SK-N-SH (cell line): ENCODE results near the gene CHCHD5. TPM values are rescaled to one million over a fixed set of nuclear protein-coding genes. Genes with fewer than 3 reads are reported as not detected.
A peak's percentile ranks its signal among the peaks of the same experiment; 100 is the strongest.

Experiments
- CTCF ChIA-PET: fragments of 300-600, 350-600 bp; formaldehyde crosslinking; extraction: SDS; loops from one replicate; lab custom pipeline; 2021; lab: Yijun Ruan, JAX
- POLR2A ChIA-PET: fragments of 350-600 bp; sonication (Branson Sonifier 250); formaldehyde crosslinking; extraction: SDS; loops from one replicate; lab custom pipeline; 2020; ENCODE audit warnings: antibody characterized with exemption, inconsistent platforms; lab: Yijun Ruan, JAX
- DNase-seq: peaks from one replicate; pipeline ENCODE4 v3.0.0; 2012
- H2AFZ ChIP-seq: fragments of 200-600 bp; sonication (generic); 2 replicates; pipeline ENCODE4 v1.8.1; 2016; ENCODE audit warnings: antibody characterized with exemption, mild to moderate bottlenecking, low read depth
- H3F3A ChIP-seq: fragments of 200-600 bp; sonication (generic); replicated peaks from 2 replicates; pipeline ENCODE3; 2016; ENCODE audit warnings: antibody characterized with exemption, mild to moderate bottlenecking; ENCODE audit not compliant: insufficient read depth
- H3K27ac ChIP-seq, 2 experiments: fragments of 200-500 bp in 1 of 2; fragments of 200-600 bp in 1 of 2; sonication (Bioruptor generic) in 1 of 2; sonication (generic), shearing (Covaris generic) in 1 of 2; 2 replicates each; pipeline versions ENCODE4 v1.5.1 to v1.6.1; 2014 to 2016; ENCODE audit warnings: low read depth in 2 of 2, inconsistent platforms in 1 of 2, low read length in 1 of 2, mild to moderate bottlenecking in 1 of 2, mixed read lengths in 1 of 2
- H3K27me3 ChIP-seq: fragments of 200-600 bp; sonication (generic), shearing (Covaris generic); 2 replicates; pipeline ENCODE4 v1.6.1; 2016; ENCODE audit warnings: mixed run types; ENCODE audit not compliant: insufficient read depth
- H3K36me3 ChIP-seq, 2 experiments: fragments of 200-500 bp in 1 of 2; fragments of 200-600 bp in 1 of 2; sonication (Bioruptor generic) in 1 of 2; sonication (generic) in 1 of 2; replicated peaks in 1 of 2; 2 replicates each; pipeline versions ENCODE3 to v1.5.1; 2014 to 2016; ENCODE audit warnings: low read length in 1 of 2, mild to moderate bottlenecking in 1 of 2; ENCODE audit not compliant: insufficient read depth in 2 of 2, control insufficient read depth in 1 of 2
- H3K4me1 ChIP-seq, 2 experiments: fragments of 200-500 bp in 1 of 2; fragments of 200-600 bp in 1 of 2; sonication (Bioruptor generic) in 1 of 2; sonication (generic), shearing (Covaris generic) in 1 of 2; 2 replicates each; pipeline versions ENCODE4 v1.5.1 to v1.6.1; 2014 to 2016; ENCODE audit warnings: low read depth in 1 of 2, low read length in 1 of 2, mixed run types in 1 of 2; ENCODE audit not compliant: insufficient read depth in 2 of 2, control insufficient read depth in 1 of 2
- H3K4me2 ChIP-seq: fragments of 200-600 bp; sonication (generic), shearing (Covaris generic); 2 replicates; pipeline ENCODE4 v1.6.1; 2017; ENCODE audit warnings: mixed run types
- H3K4me3 ChIP-seq, 2 experiments: fragments of 200-500 bp in 1 of 2; fragments of 200-600 bp in 1 of 2; sonication (Bioruptor generic) in 1 of 2; sonication (generic), shearing (Covaris generic) in 1 of 2; 2 replicates each; pipeline versions ENCODE4 v1.5.1 to v1.8.1; 2014 to 2016; ENCODE audit warnings: low read depth in 2 of 2, inconsistent platforms in 1 of 2, low read length in 1 of 2, mild to moderate bottlenecking in 1 of 2, mixed read lengths in 1 of 2, moderate library complexity in 1 of 2
- H3K79me2 ChIP-seq: fragments of 200-600 bp; sonication (generic); 2 replicates; pipeline ENCODE4 v1.8.1; 2017; ENCODE audit warnings: mild to moderate bottlenecking; ENCODE audit not compliant: insufficient read depth
- H3K9ac ChIP-seq: fragments of 200-600 bp; sonication (generic); 2 replicates; pipeline ENCODE4 v1.6.1; 2017; ENCODE audit warnings: mixed run types
- H3K9me2 ChIP-seq: fragments of 200-600 bp; sonication (generic); 2 replicates; pipeline ENCODE4 v1.6.1; 2017; ENCODE audit warnings: mixed run types
- H3K9me3 ChIP-seq: fragments of 200-600 bp; sonication (generic); 2 replicates; pipeline ENCODE4 v1.6.1; 2017; ENCODE audit warnings: mixed run types, mild to moderate bottlenecking, moderate library complexity
- H4K20me1 ChIP-seq: fragments of 200-600 bp; sonication (generic); 2 replicates; pipeline ENCODE4 v1.6.1; 2017; ENCODE audit warnings: mild to moderate bottlenecking, mixed run types; ENCODE audit not compliant: insufficient read depth
- JUND ChIP-seq: IDR thresholded peaks from 2 replicates; pipeline ENCODE4 v1.4.0; 2012
- MAX ChIP-seq: IDR thresholded peaks from 2 replicates; pipeline ENCODE4 v1.4.0; 2012; ENCODE audit warnings: low read depth
- NFIC ChIP-seq: IDR thresholded peaks from 2 replicates; pipeline ENCODE4 v1.4.0; 2012; ENCODE audit warnings: borderline replicate concordance
- NRF1 ChIP-seq: IDR thresholded peaks from 2 replicates; pipeline ENCODE4 v1.6.1; 2012; ENCODE audit warnings: low read depth, mild to moderate bottlenecking, low read length
- PBX3 ChIP-seq: IDR thresholded peaks from 2 replicates; pipeline ENCODE4; 2012
- RAD21 ChIP-seq: IDR thresholded peaks from 2 replicates; pipeline ENCODE4 v1.6.1; 2012; ENCODE audit warnings: mild to moderate bottlenecking, low read length
- RCOR1 ChIP-seq: fragments of 150-350 bp; IDR thresholded peaks from 2 replicates; pipeline ENCODE4 v1.6.1; 2017; ENCODE audit warnings: antibody characterized with exemption, low read length
- RXRA ChIP-seq: IDR thresholded peaks from 2 replicates; pipeline ENCODE4 v1.4.0; 2012; ENCODE audit warnings: low read depth, mild to moderate bottlenecking, borderline replicate concordance
- SMC3 ChIP-seq: IDR thresholded peaks from 2 replicates; pipeline ENCODE4 v1.6.1; 2012; ENCODE audit warnings: low read depth, low read length, improper control_type of control experiment
- TAF1 ChIP-seq: IDR thresholded peaks from 2 replicates; pipeline ENCODE4 v1.6.1; 2012; ENCODE audit warnings: low read depth, mild to moderate bottlenecking, low read length, moderate library complexity, borderline replicate concordance
- USF2 ChIP-seq: fragments of 150-350 bp; IDR thresholded peaks from 2 replicates; pipeline ENCODE4 v1.6.1; 2017; ENCODE audit warnings: antibody characterized with exemption, low read length, low read depth, borderline replicate concordance
- YY1 ChIP-seq: IDR thresholded peaks from 2 replicates; pipeline ENCODE4 v1.4.0; 2012; ENCODE audit warnings: low read depth, mild to moderate bottlenecking
- WGBS: methylation state at CpG from one replicate; pipeline ENCODE4 v1.1.6; 2017; ENCODE audit warnings: low lambda C conversion rate; 5-methylcytosine and 5-hydroxymethylcytosine counted together
- polyA plus RNA-seq, 3 experiments: library from polyadenylated mRNA; depleted of rRNA; stranded (reverse); fragments of >200 nt; gene quantifications; 2 replicates each; pipeline ENCODE4 v1.2.3, GENCODE V29; 2012

The CHCHD5 gene
- polyA plus RNA-seq, 1 of the 3 experiments (the other 2 are of a cell fraction), result 55.9 TPM

- TF ChIP-seq PBX3 (peak; percentile 64), JUND (peak; percentile 79), TAF1 (0 out of 2 replicates have a peak, but pooled peaks have one; percentile 5), RAD21 (no peak), YY1 (no peak), NFIC (peak; percentile 64)
Measured at GRCh38 chr2:112627060-112628040, 42.9 kb downstream of the CHCHD5 start (continued).

GRCh38 chr2:112629224-112629623 is 44.8 kb downstream of the CHCHD5 start:
- Histone ChIP-seq H3K4me1 (peaks cover 19 to 39% of the 10 kb centered on the region in 2 experiments; a peak in 3 of 4 replicates), H3K27ac (no peak overlapping the region), H3K27me3 (no peaks in the 10 kb centered on the region), H3K4me3 (no peak overlapping the region), H3K36me3 (no peaks in the 10 kb centered on the region), H3K9me2 (no peaks in the 10 kb centered on the region), H3K4me2 (no peak overlapping the region), H3K9ac (no peak overlapping the region), H3K79me2 (no peaks in the 10 kb centered on the region), H3F3A (peaks cover 35% of the 10 kb centered on the region), H2AFZ (no peak overlapping the region), H3K9me3 (no peaks in the 10 kb centered on the region), H4K20me1 (no peaks in the 10 kb centered on the region)
- WGBS, result 80% methylated on average over 6 of the region's 6 CpGs
- no peak for DNase-seq
- POLR2A ChIA-PET, result no interaction called here
- CTCF ChIA-PET, result interaction anchor here (1.7 to 15.2 kb wide), 4 partner anchors 16 to 97 kb away, joined by 5 to 179 read pairs (median 8); no protein-coding TSS in a partner anchor
- no peak for TF ChIP-seq RXRA
- no peak for TF ChIP-seq MAX
- no peak for TF ChIP-seq JUND
- TF ChIP-seq SMC3, result no peak
- no peak for TF ChIP-seq NRF1
- no peak for TF ChIP-seq USF2

GRCh38 chr2:112629823-112630222 is 45.4 kb downstream of the CHCHD5 start:
- Histone ChIP-seq H3K79me2 (no peaks in the 10 kb centered on the region), H3K4me2 (peak overlapping the region; percentile 75; the same call in 1 of the 2 replicates)
- CTCF ChIA-PET, result interaction anchor here (0.7 to 15.2 kb wide), 3 partner anchors 15 to 97 kb away, joined by 3 to 179 read pairs (median 5); no protein-coding TSS in a partner anchor
- TF ChIP-seq RCOR1 (no peak), PBX3 (no peak)
- TF ChIP-seq, all 33 proteins: peak for 0
- Histone ChIP-seq H3K9me3 (no peaks in the 10 kb centered on the region), H3K9ac (no peak overlapping the region), H4K20me1 (no peaks in the 10 kb centered on the region), H3K36me3 (no peaks in the 10 kb centered on the region), H3K4me1 (peaks cover 19 to 35% of the 10 kb centered on the region in 2 experiments; a peak in 3 of 4 replicates), H2AFZ (peak overlapping the region; percentile 80), H3K27me3 (no peaks in the 10 kb centered on the region), H3K4me3 (no peak overlapping the region; a peak in 1 of 4 replicates), H3K9me2 (no peaks in the 10 kb centered on the region), H3K27ac (peak overlapping the region in 1 of 2 experiments; percentile 69; a peak in 1 of 4 replicates), H3F3A (peaks cover 35% of the 10 kb centered on the region)
- DNase-seq, result no peak
- 96% methylated on average over 8 of the region's 8 CpGs for WGBS
- POLR2A ChIA-PET, result no interaction called here
